HG03354 (cell line): Measurements from ENCODE around the gene ABCG4.
"Not testable (repeated sequence)": the region's sequence is repeated elsewhere in the genome, so short reads cannot be mapped to it uniquely, and the experiment has no call there.

Source experiments
- ATAC-seq: cut with Tn5 transposase; IDR thresholded peaks from one replicate; pipeline ENCODE4 v1.9.1; 2021; ENCODE audit warnings: mild to moderate bottlenecking; ENCODE audit not compliant: unreplicated experiment, poor library complexity, severe bottlenecking

The ABCG4 gene

GRCh38 chr11:119178166-119178680 lies 29.4 kb downstream of the ABCG4 start:
- no peak for ATAC-seq

- no peak for ATAC-seq
Observed at GRCh38 chr11:119179342-119179741, 30.5 kb downstream of the ABCG4 start.

GRCh38 chr11:119179983-119180382 lies 31.1 kb downstream of the ABCG4 start:
- no peak for ATAC-seq

DNA sequence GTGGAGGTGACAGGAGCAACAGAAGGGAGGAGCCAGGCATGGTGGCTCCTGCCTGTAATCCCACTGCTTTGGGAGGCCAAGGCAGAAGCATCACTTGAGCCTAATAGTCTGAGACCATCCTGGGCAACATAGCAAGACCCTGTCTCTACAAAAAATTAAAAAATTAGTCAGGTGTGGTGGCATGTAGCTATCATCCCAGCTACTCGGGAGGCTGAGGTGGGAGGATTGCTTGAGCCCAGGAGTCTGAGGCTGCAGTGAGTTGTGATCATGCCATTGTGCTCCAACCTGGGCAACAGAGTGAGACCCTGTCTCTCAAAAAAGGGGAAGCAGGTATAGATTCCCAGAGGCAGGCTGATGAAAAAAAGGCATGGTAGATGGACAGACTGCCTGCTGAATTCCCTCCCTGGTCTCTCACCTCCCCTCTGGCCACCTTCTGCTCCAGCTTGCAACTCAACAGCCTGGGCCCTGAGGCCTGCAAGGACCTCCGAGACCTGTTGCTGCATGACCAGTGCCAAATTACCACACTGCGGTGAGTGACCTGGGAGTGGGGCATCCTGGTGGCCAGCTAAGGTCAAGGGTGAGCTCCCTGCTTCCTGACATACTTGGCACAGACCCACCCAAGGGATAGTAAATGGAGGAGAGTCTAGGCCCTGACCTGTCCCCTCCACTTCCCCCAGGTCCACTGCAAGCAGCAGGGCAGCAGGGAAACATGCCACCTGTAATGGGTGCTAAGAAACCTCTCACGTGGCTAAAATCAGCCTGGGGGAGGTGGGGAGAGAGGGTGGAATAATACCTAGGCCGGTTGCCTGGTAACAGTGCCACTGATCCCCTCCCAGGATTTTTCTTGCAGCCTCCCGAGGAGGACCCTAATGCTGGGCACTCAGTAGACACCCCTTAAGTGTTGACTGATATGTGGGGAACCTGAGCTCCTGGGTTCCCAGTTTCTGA lies 32.2 kb downstream of the ABCG4 start:
- ATAC-seq = no peak

DNA sequence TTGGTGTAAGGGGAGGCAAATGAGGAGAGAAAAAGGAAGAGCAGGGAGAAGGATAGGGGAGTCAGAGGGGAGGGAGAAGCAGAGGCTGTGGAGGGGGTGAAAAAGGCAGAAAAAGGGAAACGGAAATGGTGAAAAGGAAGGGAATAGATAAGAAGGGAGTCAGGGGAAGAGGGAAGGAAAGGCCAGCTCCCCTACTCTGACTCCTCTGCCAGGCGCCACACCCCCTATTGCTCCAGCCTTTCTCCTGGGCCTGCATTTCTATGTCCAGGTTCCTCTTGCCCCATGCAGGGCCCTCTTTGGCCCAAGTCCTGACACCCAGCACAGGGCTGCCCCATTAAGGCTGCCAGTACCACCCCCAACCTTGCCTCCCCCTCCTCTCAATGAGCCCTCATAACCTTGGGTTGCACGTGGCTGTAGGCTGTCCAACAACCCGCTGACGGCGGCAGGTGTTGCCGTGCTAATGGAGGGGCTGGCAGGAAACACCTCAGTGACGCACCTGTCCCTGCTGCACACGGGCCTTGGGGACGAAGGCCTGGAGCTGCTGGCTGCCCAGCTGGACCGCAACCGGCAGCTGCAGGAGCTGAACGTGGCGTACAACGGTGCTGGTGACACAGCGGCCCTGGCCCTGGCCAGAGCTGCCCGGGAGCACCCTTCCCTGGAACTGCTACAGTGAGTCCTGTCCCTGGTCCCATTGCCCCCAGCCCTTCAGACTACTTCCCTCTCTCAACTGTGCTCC lies 33.0 kb downstream of the ABCG4 start:
- ATAC-seq = no peak

- not testable (repeated sequence) for ATAC-seq
Observed at GRCh38 chr11:119184399-119184798, 35.5 kb downstream of the ABCG4 start.

DNA sequence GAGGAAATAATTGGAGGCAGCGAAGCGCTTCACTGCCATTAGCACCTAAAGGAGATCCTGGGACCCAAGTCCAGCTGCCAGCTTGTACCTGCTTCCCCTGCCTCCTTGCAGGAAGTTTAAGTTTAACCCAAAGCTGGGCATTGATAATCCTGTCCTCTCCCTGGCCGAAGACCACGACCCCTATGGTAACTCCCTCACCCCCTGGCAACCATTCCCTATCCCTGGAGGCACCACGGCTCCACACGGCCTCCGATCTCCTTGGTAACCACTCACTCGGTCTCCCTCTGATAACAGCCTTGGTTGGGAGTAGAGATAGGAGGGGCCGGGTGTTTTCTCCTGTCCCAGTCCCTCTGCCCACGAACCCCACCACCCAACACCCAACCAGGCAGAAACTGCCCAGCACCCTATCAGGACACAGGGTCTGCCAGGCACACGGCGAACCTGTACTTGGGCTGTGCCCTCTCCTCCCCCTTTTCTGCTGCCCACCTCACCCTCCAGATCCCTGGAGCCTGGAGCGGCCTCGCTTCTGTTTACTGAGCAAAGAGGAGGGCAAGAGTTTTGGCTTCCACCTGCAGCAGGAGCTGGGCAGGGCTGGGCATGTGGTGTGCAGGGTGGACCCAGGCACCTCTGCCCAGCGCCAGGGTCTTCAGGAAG lies 37.3 kb downstream of the ABCG4 start:
- ATAC-seq = no peak

DNA sequence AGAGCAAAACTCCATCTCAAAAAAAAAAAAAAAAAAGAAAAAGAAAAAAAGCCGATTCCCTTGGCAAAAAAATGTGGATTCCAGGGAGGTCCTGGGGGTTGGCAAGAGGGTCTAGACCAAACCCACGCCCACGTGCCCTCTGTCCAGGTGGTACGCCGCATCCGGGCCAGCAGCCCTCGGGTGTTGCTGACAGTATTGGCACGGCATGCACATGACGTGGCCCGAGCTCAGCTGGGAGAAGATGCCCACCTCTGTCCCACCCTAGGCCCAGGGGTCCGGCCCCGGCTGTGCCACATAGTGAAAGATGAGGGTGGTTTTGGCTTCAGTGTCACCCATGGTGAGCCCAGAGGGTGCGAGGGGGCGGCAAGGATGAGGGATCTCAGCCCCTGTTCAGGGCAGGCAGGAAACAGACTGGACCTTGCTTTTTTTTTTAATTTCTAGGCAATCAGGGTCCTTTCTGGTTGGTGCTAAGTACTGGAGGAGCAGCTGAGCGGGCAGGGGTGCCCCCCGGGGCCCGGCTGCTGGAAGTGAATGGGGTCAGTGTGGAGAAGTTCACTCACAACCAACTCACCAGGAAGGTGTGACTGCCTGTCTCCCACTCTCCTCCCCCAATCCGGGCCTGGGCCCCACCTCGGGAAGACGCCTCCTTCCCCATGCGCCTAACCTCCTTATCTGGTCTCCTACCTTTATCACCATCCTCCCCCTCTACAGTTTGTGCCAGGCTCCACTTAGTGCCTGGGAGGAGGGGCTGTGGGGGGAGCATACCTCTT lies 38.5 kb downstream of the ABCG4 start:
- ATAC-seq = no peak

- no peak for ATAC-seq
Observed at GRCh38 chr11:119188067-119188466, 39.2 kb downstream of the ABCG4 start.

DNA sequence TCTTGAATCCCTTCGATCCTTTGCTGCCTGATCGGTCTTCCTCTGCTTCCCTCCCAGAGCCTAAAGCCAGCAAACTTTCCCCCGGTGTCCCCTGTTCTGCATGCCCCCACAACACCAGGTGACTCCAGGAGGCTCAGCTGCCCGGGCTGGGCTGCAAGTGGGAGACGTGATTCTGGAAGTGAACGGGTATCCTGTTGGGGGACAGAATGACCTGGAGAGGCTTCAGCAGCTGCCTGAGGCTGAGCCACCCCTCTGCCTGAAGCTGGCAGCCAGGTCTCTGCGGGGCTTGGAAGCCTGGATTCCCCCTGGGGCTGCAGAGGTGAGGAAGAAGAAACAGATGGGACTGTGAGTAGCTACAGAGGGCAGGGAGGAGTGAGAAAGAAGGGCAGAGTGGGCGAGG lies 40.0 kb downstream of the ABCG4 start:
- no peak for ATAC-seq

- no peak for ATAC-seq
Observed at GRCh38 chr11:119189393-119189792, 40.5 kb downstream of the ABCG4 start.

DNA sequence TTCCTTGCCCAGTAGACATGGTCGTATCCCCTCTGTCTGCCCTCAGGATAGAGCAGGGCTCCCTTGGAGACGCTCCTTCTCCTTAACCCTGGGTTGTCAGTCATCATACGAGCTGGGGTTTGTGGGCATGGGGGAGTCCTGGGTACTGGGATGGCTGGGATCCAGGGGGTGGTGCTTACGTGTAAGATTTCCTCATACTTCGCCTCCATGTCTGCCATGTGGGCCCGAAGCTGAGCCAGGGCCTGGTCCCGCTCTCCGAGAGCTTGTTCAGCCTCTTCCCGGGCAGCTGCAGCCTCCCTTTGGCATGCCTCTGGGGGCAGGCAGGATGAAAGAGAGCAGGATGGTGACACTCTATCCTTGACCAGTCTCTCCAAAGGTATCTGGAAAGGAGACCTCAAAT lies 41.7 kb downstream of the ABCG4 start:
- ATAC-seq = no peak

GRCh38 chr11:119191265-119191664 lies 42.4 kb downstream of the ABCG4 start:
- ATAC-seq = not testable (repeated sequence)

DNA sequence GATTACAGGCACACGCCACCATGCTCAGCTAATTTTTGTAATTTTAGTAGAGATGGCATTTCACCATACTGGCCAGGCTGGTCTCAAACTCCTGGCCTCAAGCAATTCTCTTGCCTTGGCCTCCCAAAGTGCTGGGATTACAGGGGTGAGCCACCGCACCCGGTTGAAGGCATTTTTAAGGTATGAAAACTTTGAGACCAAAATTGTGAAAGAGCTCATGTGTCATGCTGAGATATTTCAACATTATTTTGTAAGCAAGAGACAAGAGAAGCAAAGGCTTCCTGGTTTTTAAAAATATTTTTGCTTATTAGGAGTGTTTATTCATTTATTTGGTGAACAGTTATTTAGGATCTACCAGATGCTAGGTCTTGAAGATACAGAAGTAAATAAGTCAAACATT lies 43.3 kb downstream of the ABCG4 start:
- no peak for ATAC-seq

DNA sequence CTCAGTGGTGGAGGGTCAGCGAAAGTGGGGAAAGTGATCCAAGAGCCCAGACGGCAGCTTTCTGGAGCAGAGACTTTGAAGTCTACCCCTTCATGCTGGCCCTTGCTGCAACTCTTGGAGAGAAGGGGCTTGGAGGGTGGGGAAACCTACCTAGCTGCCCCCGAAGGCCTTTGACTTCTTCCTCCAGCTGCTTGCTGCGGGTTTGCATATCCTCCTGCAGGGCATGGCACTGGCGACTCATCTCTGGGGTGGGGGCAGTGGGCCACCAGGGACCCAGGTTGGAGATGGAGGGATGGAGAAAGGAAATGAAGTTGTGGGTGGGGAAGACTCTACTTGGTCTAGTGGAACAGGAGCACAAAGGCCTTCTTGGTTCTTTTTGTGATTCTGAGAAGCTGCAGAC lies 44.1 kb downstream of the ABCG4 start:
- no peak for ATAC-seq

DNA sequence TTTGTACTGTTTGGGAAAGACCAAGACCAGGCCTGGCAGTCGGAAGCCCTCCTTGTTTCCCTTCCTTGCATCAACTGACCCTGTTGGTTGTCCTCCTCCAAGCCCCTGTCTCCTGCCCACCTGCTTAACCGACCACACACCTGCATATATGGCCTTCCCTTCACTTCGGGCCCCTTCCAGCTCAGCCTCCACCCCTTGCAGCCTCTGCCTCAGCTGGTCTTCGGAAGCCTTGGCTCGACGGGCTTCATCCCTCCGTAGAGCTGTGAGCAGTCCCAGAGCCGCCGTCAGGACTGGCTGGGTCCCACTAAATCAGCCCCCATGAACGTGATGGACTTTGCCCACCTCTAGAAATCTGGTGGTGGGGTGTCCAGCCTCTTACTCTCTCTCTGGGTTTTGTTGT lies 44.8 kb downstream of the ABCG4 start:
- ATAC-seq = no peak

GRCh38 chr11:119194811-119195440 lies 46.1 kb downstream of the ABCG4 start:
- no peak for ATAC-seq

DNA sequence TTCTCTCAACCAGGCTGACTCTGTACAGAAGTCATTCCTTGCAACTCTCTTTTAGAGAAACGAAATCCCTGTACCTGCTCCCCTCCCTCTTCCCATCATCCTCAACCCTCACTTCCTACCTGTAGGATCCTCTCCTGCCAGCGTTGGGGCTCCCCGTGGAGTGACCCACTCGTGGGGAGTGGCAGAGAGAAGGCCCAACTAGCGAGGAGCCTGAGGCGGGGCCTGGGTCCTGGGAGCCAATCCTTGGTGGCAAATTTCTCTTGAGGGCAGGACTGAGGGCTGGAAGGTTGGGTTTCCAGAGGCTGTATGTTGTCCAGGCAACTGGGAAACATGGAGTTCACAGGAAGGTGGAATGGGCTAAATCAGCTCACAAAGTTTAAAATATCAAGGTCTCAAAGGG lies 46.8 kb downstream of the ABCG4 start:
- no peak for ATAC-seq

- peak; percentile 65 for ATAC-seq
Observed at GRCh38 chr11:119196833-119197483, 48.1 kb downstream of the ABCG4 start.
